Epithelial cell of prostate (primary cell): ENCODE measurements around the gene THADA.

Experiments used
- DNase-seq: peaks from one replicate; pipeline ENCODE4 v3.0.0-alpha.2; 2011; ENCODE audit warnings: low read depth, low spot score
- H3K27ac ChIP-seq: fragments of 450-650 bp; 2 replicates; pipeline ENCODE4 v1.5.1; 2017; ENCODE audit warnings: mild to moderate bottlenecking

THADA gene

DNA sequence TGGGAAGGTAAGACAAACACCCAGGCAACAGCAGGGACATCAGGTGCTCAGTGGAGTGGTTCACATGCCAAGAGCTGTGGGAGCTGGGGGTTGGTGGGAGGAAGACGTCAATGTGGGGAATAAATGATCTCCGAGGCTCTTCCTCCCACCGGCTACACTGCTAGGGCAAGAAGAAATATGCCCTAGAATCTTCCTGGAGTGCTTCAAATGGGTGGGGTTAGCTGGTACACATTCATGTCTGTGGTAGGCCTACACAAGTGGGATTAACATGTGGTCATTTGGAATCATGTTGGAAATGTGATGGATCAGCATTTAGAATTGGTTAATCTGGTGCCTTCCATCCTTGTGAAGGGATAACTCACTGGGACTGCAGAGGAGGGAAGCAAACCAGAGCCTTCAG lies 357.0 kb downstream of the THADA start:
- H3K27ac ChIP-seq: no peak overlapping the region
- DNase-seq: no peak

DNA sequence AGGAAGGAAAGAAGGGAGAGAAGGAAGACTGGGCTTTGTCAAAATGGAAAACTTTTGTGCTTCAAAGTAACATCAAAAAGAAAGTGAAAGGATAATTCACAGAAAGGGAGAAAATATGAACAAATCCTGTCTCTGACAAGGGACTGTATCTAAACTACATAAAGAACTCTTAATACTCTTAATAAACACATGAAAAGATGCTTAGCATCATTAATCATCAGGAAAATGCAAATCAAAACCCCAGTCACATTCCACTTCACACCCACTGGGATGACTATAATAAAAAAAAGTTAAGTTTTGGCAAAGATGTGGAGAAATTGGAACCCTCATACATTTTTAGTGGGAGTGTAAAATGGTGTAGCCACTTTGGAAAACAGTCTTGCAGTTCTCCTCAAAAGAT lies 357.7 kb downstream of the THADA start:
- no peak for DNase-seq
- H3K27ac ChIP-seq: no peak overlapping the region

DNA sequence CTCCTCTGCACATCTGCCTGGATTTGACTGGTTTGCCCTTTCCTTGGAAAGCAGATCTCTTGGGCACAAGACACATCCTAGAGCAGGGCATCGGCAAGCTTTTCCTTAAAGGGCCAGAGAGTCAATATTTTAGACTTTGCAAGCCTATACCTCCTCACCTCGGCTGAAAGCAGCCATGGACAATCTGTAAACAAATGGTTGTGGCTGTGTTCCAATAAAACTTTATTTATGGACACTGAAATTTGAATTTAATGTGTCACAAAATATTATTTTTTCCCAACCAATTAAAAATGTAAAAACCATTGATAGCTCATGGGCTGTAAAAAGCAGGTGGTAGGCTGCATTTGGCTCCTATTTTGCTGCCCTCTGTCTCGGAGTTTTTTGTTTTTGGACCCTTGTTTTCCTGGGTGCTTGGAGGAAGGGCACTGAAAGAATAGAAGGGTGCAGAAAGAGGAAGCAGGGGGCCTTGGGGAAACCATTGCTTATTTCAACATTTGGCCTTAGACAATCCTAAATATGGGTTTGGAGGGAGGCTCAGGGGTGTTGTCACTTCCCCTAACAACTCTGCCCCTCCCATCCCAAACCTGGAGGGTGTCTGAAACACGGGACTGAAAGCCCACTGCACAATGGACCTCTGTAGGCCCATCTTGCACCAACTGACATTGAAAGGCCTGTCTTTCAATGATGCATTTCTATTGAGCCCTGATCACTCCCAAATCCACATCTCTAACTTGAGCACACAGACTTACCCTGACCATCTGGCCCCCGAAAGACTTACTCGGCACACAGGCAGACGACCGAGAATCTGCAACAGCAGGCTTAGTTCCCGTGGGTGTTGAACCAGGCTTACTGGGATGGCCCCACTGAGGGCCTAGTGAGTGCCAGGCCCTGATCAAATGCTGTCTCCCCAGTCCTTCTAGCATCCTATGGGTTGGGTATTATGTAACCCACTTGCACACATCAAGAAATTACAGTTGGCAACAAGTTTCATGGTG lies 362.3 kb downstream of the THADA start:
- H3K27ac ChIP-seq: no peak overlapping the region
- no peak for DNase-seq

DNA sequence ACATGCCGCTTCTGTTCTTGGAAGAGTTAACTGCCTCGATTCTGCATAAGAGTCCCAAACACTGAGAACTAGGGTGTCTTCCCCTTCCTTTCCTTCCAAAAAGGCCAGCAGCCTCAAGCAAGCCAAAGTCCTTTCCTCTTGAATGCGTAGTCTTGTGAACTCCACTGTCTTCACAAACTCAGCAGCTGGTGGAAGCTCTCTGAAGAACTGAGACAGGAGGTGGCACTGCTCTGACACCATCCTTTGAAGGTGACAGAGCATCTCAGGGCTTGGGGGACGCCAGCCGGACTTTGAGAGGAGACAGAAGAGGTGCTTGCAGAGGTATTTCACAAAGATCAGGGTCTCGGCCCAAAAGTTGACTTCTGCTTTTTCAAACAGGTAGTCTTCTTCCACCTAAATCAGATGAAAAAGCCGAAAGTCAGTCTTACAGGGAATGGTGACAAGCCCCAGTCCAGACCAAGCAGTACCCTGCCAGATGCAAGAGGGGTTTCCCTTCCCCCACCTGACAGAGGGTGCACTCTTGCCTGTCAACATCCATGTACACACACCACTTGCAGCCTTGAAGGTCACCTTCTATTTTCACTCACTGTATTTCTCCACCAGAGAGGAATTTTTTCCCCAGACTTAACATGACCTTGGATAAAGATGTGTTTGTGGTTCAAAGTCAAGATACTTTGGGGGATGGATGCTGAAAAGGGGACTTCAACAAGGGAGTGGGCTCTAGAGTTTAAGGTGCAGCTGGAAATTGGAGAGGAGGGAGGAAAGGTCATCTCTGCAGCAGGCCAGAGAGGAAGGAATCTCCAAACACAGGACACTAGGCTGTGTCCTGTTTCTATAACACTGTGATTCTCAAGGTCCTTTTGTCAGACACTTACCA lies 364.6 kb downstream of the THADA start:
- no peak for DNase-seq
- no peak overlapping the region for H3K27ac ChIP-seq

DNA sequence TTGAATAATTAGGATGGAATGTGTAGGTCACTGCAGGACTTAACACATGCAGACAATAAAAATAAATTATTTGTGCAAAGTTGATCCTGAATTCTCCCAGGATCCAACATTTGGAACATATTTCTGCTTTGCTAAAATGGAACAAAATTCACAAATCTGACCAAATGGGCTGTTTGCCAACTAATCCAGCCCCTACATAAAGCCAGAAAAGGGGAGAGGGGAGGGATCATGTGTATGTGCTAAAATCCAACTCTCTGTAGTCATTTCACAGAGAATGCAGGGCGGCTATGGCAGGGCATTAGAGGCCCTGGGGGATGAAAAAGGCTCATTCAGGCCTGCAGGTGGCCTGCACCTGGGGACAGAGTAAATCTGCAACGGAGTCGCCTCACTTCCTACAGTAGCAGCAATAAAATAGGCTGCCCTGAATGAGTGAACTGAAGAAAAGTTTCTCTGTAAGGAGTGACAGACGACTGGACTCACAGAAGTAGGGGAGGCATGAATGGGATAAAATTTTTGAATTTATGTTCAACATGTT lies 365.4 kb downstream of the THADA start:
- no peak for DNase-seq
- no peak overlapping the region for H3K27ac ChIP-seq

DNA sequence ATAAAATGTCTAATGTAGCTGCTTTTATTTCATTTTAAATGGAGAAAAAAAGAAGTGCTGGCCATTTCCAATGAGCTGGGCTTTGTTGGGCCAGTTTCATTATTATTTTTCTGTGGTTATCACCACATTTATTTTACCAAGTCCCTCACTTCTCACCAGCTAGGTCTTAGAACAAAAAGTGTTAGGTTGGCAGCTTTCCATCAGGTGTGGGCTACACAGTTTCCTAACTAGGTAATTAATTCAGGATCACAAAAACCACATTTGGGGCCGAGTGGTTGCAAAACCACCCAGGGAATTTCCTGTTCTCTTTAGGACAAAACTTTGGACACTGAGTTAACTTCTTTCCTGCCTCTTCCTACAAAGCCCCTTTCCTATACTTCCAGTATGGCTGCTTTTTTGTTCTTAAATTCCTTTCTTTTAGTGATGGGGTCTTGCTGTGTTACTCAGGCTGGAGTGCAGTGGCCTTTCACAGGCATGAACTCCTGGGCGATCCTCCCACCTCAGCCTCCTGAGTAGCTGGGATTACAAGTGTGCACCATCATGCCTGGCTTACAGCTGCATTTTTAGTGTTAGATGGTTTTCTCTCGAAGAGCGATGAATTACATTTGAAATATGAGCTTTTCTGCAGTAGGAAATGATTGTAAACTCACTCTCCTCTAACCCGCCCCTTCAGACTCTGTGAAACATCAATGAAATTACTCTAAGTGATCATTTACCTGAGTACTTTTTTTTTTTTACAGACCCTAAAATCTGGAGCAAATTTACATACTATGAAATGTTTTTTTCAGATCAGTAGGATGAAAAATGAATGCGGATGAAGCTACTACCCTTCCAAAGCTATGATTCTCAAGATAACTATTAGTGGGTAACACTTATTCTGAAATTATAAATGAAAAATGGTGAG lies 366.8 kb downstream of the THADA start:
- DNase-seq: no peak

DNA sequence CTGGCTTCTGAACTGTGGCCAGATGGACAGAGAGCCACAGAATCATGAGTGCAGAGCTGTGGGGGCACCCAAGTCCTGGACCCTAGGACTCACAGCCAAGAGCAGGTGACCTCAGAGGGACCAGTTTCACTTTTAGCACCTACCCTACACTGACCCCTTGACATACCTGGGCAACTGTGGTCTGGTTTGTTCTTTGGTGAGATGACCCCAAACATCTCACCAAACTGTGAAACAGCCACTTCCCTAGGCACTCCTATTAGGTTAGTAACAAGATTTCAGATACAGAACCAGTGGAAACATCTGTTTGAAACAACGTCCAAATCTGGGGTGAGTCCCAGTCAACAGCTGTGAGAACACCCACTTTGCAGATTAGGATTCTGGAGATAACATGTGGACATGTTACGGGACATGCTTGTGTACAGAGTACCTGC lies 367.5 kb downstream of the THADA start:
- no peak for DNase-seq
- H3K27ac ChIP-seq: peak overlapping the region; percentile 98

More for the DNA sequence above, 366.8 kb downstream of the THADA start:
- peak overlapping the region; percentile 98 for H3K27ac ChIP-seq

DNA sequence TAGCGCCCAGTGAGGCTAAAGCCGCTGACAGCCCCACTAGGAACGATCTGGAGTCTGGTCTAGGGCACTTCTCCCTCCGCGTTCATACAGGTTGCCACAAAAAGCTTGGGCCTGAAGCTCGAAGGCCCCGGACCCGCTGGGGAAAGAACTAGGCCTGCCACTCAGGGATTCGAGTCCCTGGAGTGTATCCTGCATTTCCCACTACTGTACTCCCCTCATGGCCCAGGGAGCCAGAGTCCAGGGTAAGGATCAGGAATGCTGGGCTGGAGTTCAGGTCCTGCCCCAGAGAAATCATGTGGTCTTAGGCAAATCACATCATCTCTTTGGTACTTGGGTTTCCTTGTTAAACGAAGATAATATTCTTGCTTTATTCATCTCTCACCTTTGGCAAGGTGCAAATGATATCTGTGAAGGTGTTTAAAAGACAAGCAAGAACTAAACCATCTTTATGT lies 368.0 kb downstream of the THADA start:
- H3K27ac ChIP-seq: peak overlapping the region; percentile 98
- DNase-seq: no peak

DNA sequence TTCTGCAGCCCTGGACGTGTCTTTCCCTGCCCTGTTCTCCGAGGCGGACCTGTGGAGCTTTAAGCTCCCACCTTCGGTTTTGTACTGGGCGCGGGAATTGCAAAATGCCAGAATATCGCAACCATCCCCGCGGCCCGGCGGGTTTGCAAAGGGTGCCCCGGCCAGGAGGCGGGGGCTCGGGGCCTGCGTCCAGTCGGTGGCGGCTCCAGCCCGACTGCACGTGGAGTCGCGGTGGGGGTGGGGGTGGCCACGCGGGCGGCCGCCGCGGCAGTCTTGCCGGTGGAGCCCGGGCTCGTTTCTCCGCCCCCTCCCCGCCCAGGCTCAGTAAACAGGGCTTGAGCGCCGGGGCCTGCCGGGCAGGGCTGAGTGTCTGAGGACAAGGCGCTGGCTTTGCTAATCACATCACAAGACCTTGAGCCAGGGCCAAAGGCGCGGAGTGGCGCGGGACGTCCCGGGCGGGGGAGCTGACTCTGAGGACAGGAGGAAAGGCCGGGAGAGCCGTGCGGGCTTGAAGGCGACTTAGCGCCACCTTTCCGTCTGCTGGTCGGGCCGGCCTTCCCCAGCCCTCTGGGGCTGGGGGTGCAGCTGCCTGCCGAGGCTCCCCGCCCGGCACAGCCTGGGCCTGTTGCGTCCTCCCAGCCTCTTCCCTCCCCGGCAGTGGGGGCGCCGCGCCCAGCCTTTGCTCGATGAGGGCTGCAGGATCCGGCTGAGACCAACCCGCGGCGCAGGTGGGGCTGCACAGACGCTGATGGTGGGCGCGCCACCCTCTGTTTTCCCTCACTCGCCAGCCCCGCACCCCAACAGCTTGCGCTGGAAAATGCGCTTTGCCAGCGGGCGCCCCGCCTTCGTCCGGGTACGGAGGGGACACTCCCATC lies 368.6 kb downstream of the THADA start:
- peak overlapping the region; percentile 98 for H3K27ac ChIP-seq
- no peak for DNase-seq

DNA sequence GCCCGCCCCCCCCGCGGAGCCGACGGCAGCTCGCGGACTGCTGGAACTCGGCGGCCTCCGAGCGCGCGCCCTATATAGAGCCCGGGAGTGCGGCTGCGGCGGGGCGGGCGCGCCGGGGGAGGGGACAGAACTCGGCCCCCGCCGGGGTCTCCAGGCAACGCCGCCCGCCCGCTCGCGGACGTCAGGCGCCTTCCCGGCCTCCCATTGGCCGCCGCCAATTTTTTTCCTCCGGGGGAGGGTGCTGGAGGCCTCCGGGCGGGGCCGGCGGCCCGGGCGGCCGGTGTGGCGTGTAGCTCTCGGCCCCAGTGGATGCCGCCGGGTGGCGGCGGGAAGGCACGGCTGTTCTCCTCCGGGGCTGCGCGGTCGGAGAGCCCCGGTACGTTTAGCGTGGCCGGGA lies 369.3 kb downstream of the THADA start, which contains the start of gene ZFP36L2:
TSS of gene ZFP36L2 (minus strand) at position 49 of the 397 bp plus-strand sequence. CDS start 291 bp downstream, outside the sequence.
- DNase-seq: no peak

DNA sequence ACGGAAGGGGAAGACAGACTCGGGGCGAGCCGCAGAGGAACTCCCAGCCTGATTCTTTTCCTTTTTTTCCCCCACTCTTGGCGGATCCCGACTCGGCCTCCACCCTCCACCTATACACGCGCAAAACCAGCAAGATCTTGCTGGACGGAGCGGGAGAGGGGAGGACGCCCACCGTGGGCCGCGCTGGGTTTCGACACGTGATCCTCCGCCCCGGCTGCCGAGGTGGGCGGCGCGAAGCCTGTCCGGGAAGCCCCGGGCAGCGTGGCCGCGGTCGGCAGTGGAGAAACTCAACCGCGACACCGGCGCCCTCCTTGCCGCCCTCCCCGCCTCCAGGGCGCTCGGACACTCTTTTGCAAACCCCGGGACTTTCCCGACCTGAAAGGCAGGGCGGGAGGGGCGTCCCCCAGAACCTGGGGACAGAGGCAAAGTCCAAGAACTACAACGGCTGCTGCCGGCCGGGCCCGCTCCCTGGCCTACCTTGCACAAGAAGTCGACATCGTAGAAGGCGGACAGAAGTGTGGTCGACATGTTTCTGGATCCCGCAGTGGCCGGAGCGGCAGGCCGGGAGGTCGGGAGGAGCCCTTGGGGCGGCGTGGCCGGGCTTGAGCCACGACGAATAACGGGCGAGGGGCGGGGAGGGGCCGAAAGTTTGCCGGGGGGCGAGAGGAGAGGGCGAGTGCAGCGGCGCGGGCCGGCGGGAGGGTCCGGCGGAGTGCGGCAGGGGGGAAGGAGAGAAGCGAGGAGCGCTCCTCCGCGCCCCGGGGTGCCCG lies 369.9 kb downstream of the THADA start:
- DNase-seq: no peak
- peak overlapping the region; percentile 98 for H3K27ac ChIP-seq

More for the DNA sequence above, 369.3 kb downstream of the THADA start, which contains the start of gene ZFP36L2:
- H3K27ac ChIP-seq: peak within 1 kb of the TSS; percentile 98

DNA sequence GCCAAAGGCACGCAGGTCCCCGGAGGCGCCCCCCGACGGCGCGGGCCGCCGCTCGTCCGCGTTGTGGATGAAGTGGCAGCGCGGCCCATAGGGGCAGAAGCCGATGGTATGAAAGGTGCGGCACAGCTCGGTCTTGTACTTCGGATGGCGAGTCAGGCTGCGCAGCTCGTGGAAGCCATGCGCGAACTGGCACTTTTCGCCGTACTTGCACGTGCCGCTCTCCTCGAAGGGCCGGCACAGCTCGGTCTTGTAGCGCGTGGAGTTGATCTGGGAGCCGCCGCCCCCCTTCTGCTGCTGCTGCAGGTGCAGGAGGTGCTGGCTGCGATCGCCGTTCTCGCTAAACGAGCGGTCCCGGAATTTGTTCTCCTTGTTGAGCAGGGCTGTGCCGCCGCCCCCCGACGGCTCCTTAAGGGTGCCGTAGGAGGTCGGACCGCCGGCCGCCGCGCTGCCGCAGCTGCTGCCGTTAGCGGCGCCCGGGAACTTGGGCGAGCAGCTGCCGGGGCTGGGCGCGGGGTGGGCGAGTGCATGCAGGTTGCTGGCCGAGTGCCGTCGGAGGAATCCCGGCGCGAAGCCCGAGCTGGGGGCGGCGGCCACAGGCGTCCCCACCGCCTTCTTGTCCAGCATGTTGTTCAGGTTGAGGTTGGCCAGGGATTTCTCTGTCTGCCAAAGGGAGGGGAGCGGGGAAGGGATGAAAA lies 370.6 kb downstream of the THADA start:
- DNase-seq: no peak
- H3K27ac ChIP-seq: peak overlapping the region; percentile 98

DNA sequence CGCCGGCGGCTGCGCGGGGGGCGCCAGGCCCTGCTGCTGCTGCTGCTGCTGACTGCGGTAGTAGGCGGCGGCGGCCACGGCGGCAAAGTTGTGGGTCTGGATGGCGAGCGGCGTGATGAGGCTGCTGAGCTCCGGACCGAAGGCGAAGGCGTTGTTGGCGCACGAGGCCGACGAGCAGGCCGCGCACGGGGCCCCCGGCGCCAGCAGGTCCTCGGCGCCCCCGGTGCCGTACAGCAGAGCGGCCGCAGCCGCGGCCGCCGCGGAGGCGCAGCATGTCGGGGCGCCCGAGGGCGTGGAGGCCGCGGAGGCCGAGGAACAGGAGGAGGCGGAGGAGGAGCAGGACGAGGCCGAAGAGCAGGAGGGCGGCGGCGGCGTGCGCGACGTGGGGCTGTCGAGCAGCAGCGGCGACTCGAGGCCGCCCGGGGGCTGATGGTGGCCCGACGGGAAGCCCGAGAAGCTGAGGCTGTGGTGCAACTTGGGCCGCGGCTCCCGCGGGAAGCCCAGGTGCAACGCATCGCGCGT lies 371.2 kb downstream of the THADA start:
- no peak for DNase-seq
- peak overlapping the region; percentile 98 for H3K27ac ChIP-seq

DNA sequence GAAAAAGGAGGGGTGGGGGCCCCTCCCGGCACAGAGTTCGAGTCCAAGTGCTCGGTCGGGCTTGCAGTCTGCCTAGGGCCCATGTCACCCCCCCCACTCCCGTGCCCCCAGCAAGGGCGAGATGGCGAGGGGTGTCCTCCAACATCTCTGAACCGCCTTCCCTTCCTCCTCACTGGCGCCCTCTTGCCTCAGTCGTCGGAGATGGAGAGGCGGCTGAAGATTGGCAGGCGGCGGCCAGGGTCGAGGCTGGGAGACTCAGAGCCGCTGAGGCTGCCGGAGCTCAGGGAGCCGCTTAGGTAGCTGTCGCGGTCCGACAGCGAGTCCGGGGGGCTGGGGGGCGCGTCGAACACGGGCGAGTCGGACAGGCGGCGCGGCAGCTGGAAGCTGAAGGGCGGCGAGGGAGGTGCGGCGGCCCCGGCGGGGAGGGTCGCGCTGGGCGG lies 371.7 kb downstream of the THADA start:
- H3K27ac ChIP-seq: peak overlapping the region; percentile 98
- DNase-seq: no peak

DNA sequence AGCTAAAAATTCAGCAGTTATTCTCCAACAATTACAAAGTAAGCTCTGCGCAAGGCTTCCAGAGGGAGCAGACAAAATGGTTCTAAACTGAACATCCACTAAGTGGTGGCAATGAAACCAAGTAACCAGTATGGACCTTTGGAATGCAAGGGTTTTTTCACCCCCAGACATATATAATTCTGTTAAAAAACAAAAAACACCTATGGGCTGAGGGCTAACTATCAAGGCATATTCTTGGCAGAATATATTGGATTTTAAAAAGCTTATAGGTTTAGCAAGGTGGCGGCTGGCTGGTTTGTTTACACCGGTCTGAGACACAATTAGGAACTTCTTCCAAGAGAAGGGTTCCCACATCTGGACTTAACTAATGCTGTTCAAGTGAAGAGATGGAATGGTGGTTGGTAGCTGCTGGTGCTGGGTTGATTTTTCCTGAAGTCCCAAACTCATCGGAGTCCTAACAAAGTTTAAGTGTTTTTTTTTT lies 372.3 kb downstream of the THADA start:
- no peak for DNase-seq
- H3K27ac ChIP-seq: peak overlapping the region; percentile 98

DNA sequence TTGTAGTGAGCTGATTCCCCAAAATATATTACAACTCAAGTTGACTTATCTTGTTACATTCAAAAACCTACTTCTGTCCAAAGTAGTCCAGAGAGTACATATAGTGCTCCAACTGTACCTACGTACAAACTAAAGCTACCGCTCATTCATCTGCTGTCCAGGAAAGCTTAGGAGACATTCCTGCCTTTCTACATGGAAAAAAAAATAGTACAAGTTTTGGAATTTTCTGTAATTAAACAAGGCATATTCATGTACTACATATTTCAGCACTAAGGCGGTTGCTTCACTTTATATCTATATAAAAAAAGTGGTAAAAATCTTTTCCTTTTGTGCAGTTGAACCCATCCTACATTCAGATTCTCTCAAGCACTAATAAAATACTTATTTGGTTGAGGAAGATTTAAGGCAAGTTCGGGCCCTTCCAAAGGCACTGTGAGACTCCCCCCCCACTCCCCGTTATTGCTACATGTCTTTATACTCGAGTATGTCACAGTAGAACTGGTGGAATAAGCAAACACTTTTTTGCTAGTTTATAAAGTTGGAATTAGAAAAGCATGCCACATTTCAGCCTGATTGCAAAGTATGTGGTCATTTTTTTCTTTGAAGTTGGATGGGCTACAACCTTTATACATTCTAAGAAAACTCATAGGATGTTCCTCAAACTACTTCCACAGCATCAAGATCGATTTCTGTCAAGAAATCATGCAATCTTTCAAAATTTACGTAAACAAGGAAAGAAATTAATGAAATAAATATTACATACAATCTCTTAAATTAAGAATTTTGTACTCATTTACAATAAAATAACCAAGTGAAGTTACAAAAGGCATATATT lies 373.1 kb downstream of the THADA start:
- no peak for DNase-seq
- peak overlapping the region; percentile 98 for H3K27ac ChIP-seq
